ENCODE data around the gene ELOVL1.

DNA sequence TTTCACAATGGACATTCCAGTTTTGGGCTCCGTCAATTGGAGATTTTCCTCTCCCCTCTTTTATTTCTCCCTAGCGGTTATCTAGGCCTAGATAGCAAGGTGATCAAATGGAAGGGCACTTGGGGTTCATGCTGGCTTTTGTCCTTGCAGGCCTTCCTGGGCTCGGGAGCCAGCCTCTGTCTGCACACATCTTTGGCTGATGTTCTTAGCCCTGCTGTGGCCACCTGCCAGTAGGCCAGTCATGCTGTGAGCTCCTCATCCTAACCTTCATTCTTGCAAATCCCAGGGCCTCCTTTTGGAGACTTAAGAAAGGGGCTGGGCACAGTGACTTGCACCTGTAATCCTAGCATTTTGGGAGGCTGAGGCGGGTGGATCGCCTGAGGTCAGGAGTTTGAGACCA lies 53.6 kb downstream of the ELOVL1 start:
- no peak for TF ChIP-seq EZH2 (IDR thresholded peaks at IDR 0.05; ENCODE audit: low read length)
- TF ChIP-seq, protein P1, sequence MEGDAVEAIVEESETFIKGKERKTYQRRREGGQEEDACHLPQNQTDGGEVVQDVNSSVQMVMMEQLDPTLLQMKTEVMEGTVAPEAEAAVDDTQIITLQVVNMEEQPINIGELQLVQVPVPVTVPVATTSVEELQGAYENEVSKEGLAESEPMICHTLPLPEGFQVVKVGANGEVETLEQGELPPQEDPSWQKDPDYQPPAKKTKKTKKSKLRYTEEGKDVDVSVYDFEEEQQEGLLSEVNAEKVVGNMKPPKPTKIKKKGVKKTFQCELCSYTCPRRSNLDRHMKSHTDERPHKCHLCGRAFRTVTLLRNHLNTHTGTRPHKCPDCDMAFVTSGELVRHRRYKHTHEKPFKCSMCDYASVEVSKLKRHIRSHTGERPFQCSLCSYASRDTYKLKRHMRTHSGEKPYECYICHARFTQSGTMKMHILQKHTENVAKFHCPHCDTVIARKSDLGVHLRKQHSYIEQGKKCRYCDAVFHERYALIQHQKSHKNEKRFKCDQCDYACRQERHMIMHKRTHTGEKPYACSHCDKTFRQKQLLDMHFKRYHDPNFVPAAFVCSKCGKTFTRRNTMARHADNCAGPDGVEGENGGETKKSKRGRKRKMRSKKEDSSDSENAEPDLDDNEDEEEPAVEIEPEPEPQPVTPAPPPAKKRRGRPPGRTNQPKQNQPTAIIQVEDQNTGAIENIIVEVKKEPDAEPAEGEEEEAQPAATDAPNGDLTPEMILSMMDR (optimal IDR thresholded peaks at IDR 0.05 in 1 of 3, IDR thresholded peaks at IDR 0.05 in 1 of 3, conservative IDR thresholded peaks at IDR 0.05 in 1 of 3; ENCODE audit: extremely low read depth in 1 of 3, insufficient read depth in 2 of 3, low read length in 3 of 3) = no peak

All from keratinocyte (primary cell).